ENCODE results near the gene ITGA5.

- TF ChIP-seq EZH2 (IDR thresholded peaks at IDR 0.05; ENCODE audit: insufficient read depth, poor library complexity, severe bottlenecking) (no peak), EZH2phosphoT487 (IDR thresholded peaks at IDR 0.05; ENCODE audit: insufficient read depth, low read depth) (no peak)
Measured at GRCh38 chr12:54447917-54448316, 28.9 kb upstream of the ITGA5 start.
